Stimulated activated naive CD4-positive, alpha-beta T cell (primary cell): ENCODE measurements around the gene LIMCH1.

Experiments used
- DNase-seq, 6 experiments: peaks; one replicate each; lab custom pipeline; 2025; lab: John Stamatoyannopoulos, UW

Gene LIMCH1

GRCh38 chr4:41561244-41561643 is 23.3 kb downstream of the LIMCH1 start:
- no peak for DNase-seq

- no peak for DNase-seq
Measured at GRCh38 chr4:41567186-41567585, 29.2 kb downstream of the LIMCH1 start.

GRCh38 chr4:41568363-41568762 is 30.4 kb downstream of the LIMCH1 start:
- no peak for DNase-seq

- no peak for DNase-seq
Measured at GRCh38 chr4:41569961-41570360, 32.0 kb downstream of the LIMCH1 start.

- no peak for DNase-seq
Measured at GRCh38 chr4:41571422-41571821, 33.5 kb downstream of the LIMCH1 start.

- no peak for DNase-seq
Measured at GRCh38 chr4:41572516-41572915, 34.6 kb downstream of the LIMCH1 start.

GRCh38 chr4:41572956-41573355 is 35.0 kb downstream of the LIMCH1 start:
- no peak for DNase-seq

- no peak for DNase-seq
Measured at GRCh38 chr4:41573502-41574001, 35.6 kb downstream of the LIMCH1 start.

GRCh38 chr4:41575207-41575606 is 37.2 kb downstream of the LIMCH1 start:
- no peak for DNase-seq

GRCh38 chr4:41575665-41576064 is 37.7 kb downstream of the LIMCH1 start:
- no peak for DNase-seq

GRCh38 chr4:41579043-41579442 is 41.1 kb downstream of the LIMCH1 start:
- DNase-seq, result no peak

GRCh38 chr4:41579526-41579925 is 41.6 kb downstream of the LIMCH1 start:
- no peak for DNase-seq

- no peak for DNase-seq
Measured at GRCh38 chr4:41580007-41580406, 42.0 kb downstream of the LIMCH1 start.

- no peak for DNase-seq
Measured at GRCh38 chr4:41586675-41587225, 48.8 kb downstream of the LIMCH1 start.

- DNase-seq, result no peak
Measured at GRCh38 chr4:41587286-41587685, 49.3 kb downstream of the LIMCH1 start.

GRCh38 chr4:41590591-41590990 is 52.6 kb downstream of the LIMCH1 start:
- no peak for DNase-seq

- DNase-seq, result no peak
Measured at GRCh38 chr4:41594432-41594831, 56.5 kb downstream of the LIMCH1 start.

GRCh38 chr4:41597494-41597893 is 59.5 kb downstream of the LIMCH1 start:
- DNase-seq, result no peak

- DNase-seq, result no peak
Measured at GRCh38 chr4:41598580-41598979, 60.6 kb downstream of the LIMCH1 start.

GRCh38 chr4:41599192-41599786 is 61.3 kb downstream of the LIMCH1 start:
- no peak for DNase-seq

- DNase-seq, result no peak
Measured at GRCh38 chr4:41600243-41600912, 62.4 kb downstream of the LIMCH1 start.

- DNase-seq, result no peak
Measured at GRCh38 chr4:41601025-41601424, 63.1 kb downstream of the LIMCH1 start.

GRCh38 chr4:41602113-41602512 is 64.2 kb downstream of the LIMCH1 start:
- no peak for DNase-seq
